K562 (cell line): ENCODE measurements around the gene HOXB7. TPM values are rescaled to one million over a fixed set of nuclear protein-coding genes. Genes with fewer than 3 reads are reported as not detected.

Experiments
- NR4A1 ChIP-seq, 2 experiments: fragments of 250-450 bp in 1 of 2; fragments of 450-650 bp in 1 of 2; sonication (Bioruptor Pico) in 1 of 2; IDR thresholded peaks; 2 replicates each; pipeline versions ENCODE4 v1.4.0 to v1.6.1; 2016 to 2020; ENCODE audit warnings: mild to moderate bottlenecking in 2 of 2, missing compliant biosample characterization in 1 of 2, missing genetic modification characterization in 1 of 2, moderate library complexity in 1 of 2
- PHF21A ChIP-seq: fragments of 450-650 bp; IDR thresholded peaks from 2 replicates; pipeline ENCODE4 v1.6.1; 2017; ENCODE audit warnings: low read depth, borderline replicate concordance
- RERE ChIP-seq: sonication (generic); formaldehyde crosslinking; IDR thresholded peaks from 2 replicates; pipeline ENCODE4 v1.8.0; 2023; ENCODE audit warnings: missing genetic modification reagents, mild to moderate bottlenecking, borderline replicate concordance
- ZFX ChIP-seq: sonication (generic); formaldehyde crosslinking; IDR thresholded peaks from 2 replicates; pipeline ENCODE4 v1.8.0; 2022; ENCODE audit warnings: mild to moderate bottlenecking, missing genetic modification reagents, moderate library complexity
- ZNF717 ChIP-seq: fragments of 250-450 bp; sonication (Bioruptor Pico); IDR thresholded peaks from 2 replicates; pipeline ENCODE4 v1.5.0; 2021
- polyA plus RNA-seq, 8 experiments: library from polyadenylated mRNA; depleted of rRNA in 4 of 8; stranded (reverse) in 5 of 8; unstranded in 3 of 8; fragments of >200 nt; fragmentation: Nextera tagmentation in 2 of 8; fragmentation: Illumina TruSeq in 1 of 8; extraction: Ambion mirVana in 2 of 8; extraction: Trizol in 1 of 8; gene quantifications; 2 replicates each; pipeline versions ENCODE4 v1.2.1 to v1.2.3, GENCODE V29; 2011 to 2014; ENCODE audit warnings: inconsistent platforms in 1 of 8, missing spikeins in 1 of 8
- total RNA-seq, 7 experiments: library from RNA; depleted of rRNA in 6 of 7; stranded (reverse); fragments of >200 nt in 6 of 7; fragmentation: Illumina TruSeq in 2 of 7; extraction: Trizol in 2 of 7; gene quantifications; 2 replicates each; pipeline versions ENCODE4 v1.2.1 to v1.2.3, GENCODE V29; 2011 to 2021; ENCODE audit warnings: low replicate concordance in 1 of 7

The HOXB7 gene
- total and polyA plus RNA-seq, 9 of the 15 experiments (the other 6 are each of a cell fraction or from before 2014, with no cell fraction given), result 5.5 to 16.7 (median 8.3) TPM

GRCh38 chr17:48628649-48629410 is 18.0 kb upstream of the HOXB7 start (continued):
- TF ChIP-seq RERE (CRISPR knock-in tag), result no peak
- no peak for TF ChIP-seq NR4A1 (CRISPR knock-in tag; IDR thresholded peaks at IDR 0.05)
- TF ChIP-seq NR4A1 (tag; IDR thresholded peaks at IDR 0.05), result no peak
- TF ChIP-seq PHF21A, result no peak
- no peak for TF ChIP-seq ZNF717 (CRISPR knock-in tag)
- peak; percentile 54 for TF ChIP-seq ZFX (CRISPR knock-in tag)
